Neuronal stem cell (in vitro differentiated cells): ENCODE results near the gene ZMAT5.

Experiments used
- DNase-seq: peaks from one replicate; pipeline ENCODE4 v3.0.0-alpha.2; 2013; ENCODE audit warnings: low spot score
- H2AFZ ChIP-seq: one replicate; pipeline ENCODE4 v1.6.1; 2013; ENCODE audit warnings: mild to moderate bottlenecking, low read length, inconsistent platforms
- H2AK5ac ChIP-seq: 2 replicates; pipeline ENCODE4 v1.6.1; 2013; ENCODE audit warnings: low read depth, mild to moderate bottlenecking, inconsistent platforms, low read length, moderate library complexity, mixed read lengths
- H2BK120ac ChIP-seq: 2 replicates; pipeline ENCODE4 v1.6.1; 2013; ENCODE audit warnings: low read depth, mild to moderate bottlenecking, inconsistent platforms, low read length, moderate library complexity, mixed read lengths
- H2BK12ac ChIP-seq: one replicate; pipeline ENCODE4 v1.6.1; 2013; ENCODE audit warnings: low read length, inconsistent platforms
- H2BK15ac ChIP-seq: 2 replicates; pipeline ENCODE4 v1.6.1; 2013; ENCODE audit warnings: mild to moderate bottlenecking, low read length, inconsistent platforms, mixed read lengths
- H2BK5ac ChIP-seq: one replicate; pipeline ENCODE4 v1.6.1; 2013; ENCODE audit warnings: inconsistent platforms, mild to moderate bottlenecking, low read length, moderate library complexity
- H3K14ac ChIP-seq: one replicate; pipeline ENCODE4 v1.6.1; 2013; ENCODE audit warnings: low read length, inconsistent platforms
- H3K18ac ChIP-seq: 2 replicates; pipeline ENCODE4 v1.6.1; 2013; ENCODE audit warnings: low read length, inconsistent platforms
- H3K23ac ChIP-seq: 2 replicates; pipeline ENCODE4 v1.6.1; 2013; ENCODE audit warnings: low read depth, mild to moderate bottlenecking, mixed read lengths, low read length, inconsistent platforms; ENCODE audit not compliant: poor library complexity
- H3K27ac ChIP-seq: replicated peaks from 3 replicates; pipeline ENCODE4 v1.5.1; 2013; ENCODE audit warnings: low read length, inconsistent platforms
- H3K27me3 ChIP-seq, 3 experiments: 2 replicates each; pipeline ENCODE4 v1.6.1; 2013; ENCODE audit warnings: low read length in 3 of 3, mild to moderate bottlenecking in 2 of 3, inconsistent platforms in 1 of 3, low read depth in 1 of 3, mixed read lengths in 1 of 3, moderate library complexity in 1 of 3; ENCODE audit not compliant: control insufficient read depth in 3 of 3, insufficient read depth in 3 of 3
- H3K36me3 ChIP-seq, 2 donors: replicated peaks in 1 of 2; 2 replicates each; pipeline ENCODE4 v1.6.1; 2013; ENCODE audit warnings: low read length in 2 of 2; ENCODE audit not compliant: control insufficient read depth in 2 of 2, insufficient read depth in 2 of 2
- H3K4ac ChIP-seq: 2 replicates; pipeline ENCODE4 v1.6.1; 2013; ENCODE audit warnings: inconsistent platforms, mild to moderate bottlenecking, low read length, moderate library complexity
- H3K4me1 ChIP-seq, 2 donors: 1 replicate in 1 of 2; 2 replicates in 1 of 2; pipeline ENCODE4 v1.6.1; 2013; ENCODE audit warnings: low read length in 2 of 2, low read depth in 1 of 2; ENCODE audit not compliant: control insufficient read depth in 2 of 2, insufficient read depth in 1 of 2
- H3K4me2 ChIP-seq: one replicate; pipeline ENCODE4 v1.6.1; 2013; ENCODE audit warnings: mild to moderate bottlenecking, low read length, inconsistent platforms; ENCODE audit not compliant: insufficient read depth, poor library complexity, severe bottlenecking
- H3K4me3 ChIP-seq, 2 donors: 2 replicates each; pipeline ENCODE4 v1.5.1; 2013; ENCODE audit warnings: low read length in 2 of 2, mild to moderate bottlenecking in 2 of 2, inconsistent platforms in 1 of 2, moderate library complexity in 1 of 2
- H3K79me1 ChIP-seq: one replicate; pipeline ENCODE4 v1.6.1; 2013; ENCODE audit warnings: low read depth, mild to moderate bottlenecking, inconsistent platforms, low read length, moderate library complexity
- H3K9ac ChIP-seq: one replicate; pipeline ENCODE4 v1.6.1; 2013; ENCODE audit warnings: mild to moderate bottlenecking, low read depth, low read length, inconsistent platforms; ENCODE audit not compliant: poor library complexity
- H3K9me3 ChIP-seq, 2 donors: replicated peaks in 1 of 2; 2 replicates each; pipeline versions ENCODE3 to v1.6.1; 2013; ENCODE audit warnings: low read length in 2 of 2, mild to moderate bottlenecking in 2 of 2, inconsistent platforms in 1 of 2, low read depth in 1 of 2, mixed read lengths in 1 of 2, moderate library complexity in 1 of 2; ENCODE audit not compliant: control insufficient read depth in 2 of 2, insufficient read depth in 1 of 2
- H4K8ac ChIP-seq: one replicate; pipeline ENCODE4 v1.6.1; 2013; ENCODE audit warnings: low read depth, mild to moderate bottlenecking, inconsistent platforms, low read length, moderate library complexity
- H4K91ac ChIP-seq: one replicate; pipeline ENCODE4 v1.6.1; 2013; ENCODE audit warnings: low read length, low read depth, mild to moderate bottlenecking, inconsistent platforms; ENCODE audit not compliant: poor library complexity
- WGBS, 2 donors: extraction: QIAGEN DNeasy Blood & Tissue Kit; methylation state at CpG; one replicate each; pipeline ENCODE4 v1.1.7; 2013; ENCODE audit warnings: missing lambda C conversion rate in 2 of 2, mixed read lengths in 1 of 2; ENCODE audit not compliant: insufficient read length in 2 of 2, insufficient replicate concordance in 1 of 2; ENCODE audit errors: extremely low coverage in 2 of 2; 5-methylcytosine and 5-hydroxymethylcytosine counted together

ZMAT5 gene

GRCh38 chr22:29735416-29735815 is 31.4 kb downstream of the ZMAT5 start:
- Histone ChIP-seq H3K9me3 (no peaks in the 10 kb centered on the region), H3K4ac (no peak overlapping the region), H3K4me3 (no peak overlapping the region), H3K14ac (no peak overlapping the region), H3K18ac (peak overlapping the region; percentile 70), H4K8ac (no peak overlapping the region), H2AK5ac (no peak overlapping the region), H2BK15ac (no peak overlapping the region), H3K27ac (no peak overlapping the region), H4K91ac (no peak overlapping the region), H2BK12ac (no peak overlapping the region), H2AFZ (no peak overlapping the region), H3K4me2 (no peak overlapping the region), H3K79me1 (no peaks in the 10 kb centered on the region), H3K9ac (peak overlapping the region; percentile 30), H3K23ac (no peak overlapping the region), H3K27me3 (no peaks in the 10 kb centered on the region), H3K36me3 (peaks cover 0 to 2% of the 10 kb centered on the region in 2 donors), H3K4me1 (peaks cover 0 to 10% of the 10 kb centered on the region in 2 donors), H2BK120ac (peak overlapping the region; percentile 44), H2BK5ac (no peak overlapping the region)
- no CpG with 5 or more reads among the region's 1 CpG for WGBS, 2 donors
- no peak for DNase-seq

DNA sequence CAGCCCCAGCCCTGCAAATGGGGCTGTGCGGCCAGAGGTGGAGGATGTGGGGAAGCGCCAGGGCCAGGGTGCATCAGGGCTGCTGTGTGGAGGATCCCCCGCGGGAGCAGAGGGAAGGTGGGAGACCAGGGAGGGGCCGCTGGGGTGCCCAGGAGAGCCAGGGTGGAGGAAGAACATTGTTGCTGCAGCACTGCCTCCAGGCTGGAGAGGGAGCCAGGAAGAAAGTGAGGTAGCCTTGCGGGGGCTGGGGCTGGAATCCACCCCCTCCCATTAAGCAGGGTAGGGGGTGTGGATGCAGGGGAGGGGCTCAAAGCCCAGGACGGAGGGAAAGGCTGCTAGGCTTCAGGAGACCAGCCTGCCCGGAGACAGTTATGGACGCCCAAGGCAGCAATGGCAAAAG is 32.0 kb downstream of the ZMAT5 start:
- Histone ChIP-seq H3K4me1 (peaks cover 0 to 10% of the 10 kb centered on the region in 2 donors), H2AFZ (no peak overlapping the region), H3K14ac (peak overlapping the region; percentile 89), H2BK5ac (no peak overlapping the region), H3K4ac (no peak overlapping the region), H2BK15ac (no peak overlapping the region), H3K9me3 (no peaks in the 10 kb centered on the region), H4K8ac (no peak overlapping the region), H2BK12ac (no peak overlapping the region), H3K79me1 (no peaks in the 10 kb centered on the region), H3K18ac (peak overlapping the region; percentile 38), H3K27me3 (no peaks in the 10 kb centered on the region), H3K23ac (no peak overlapping the region), H3K9ac (peak overlapping the region; percentile 21), H4K91ac (no peak overlapping the region), H3K36me3 (peaks cover 0 to 2% of the 10 kb centered on the region in 2 donors), H3K27ac (no peak overlapping the region), H3K4me2 (no peak overlapping the region), H2AK5ac (peak overlapping the region; percentile 54), H3K4me3 (no peak overlapping the region), H2BK120ac (peak overlapping the region; percentile 44)
- no CpG with 5 or more reads among the region's 9 CpGs for WGBS, 2 donors
- no peak for DNase-seq

- Histone ChIP-seq H3K9me3 (no peaks in the 10 kb centered on the region), H3K14ac (peak overlapping the region; percentile 89), H3K4me1 (peaks cover 0 to 10% of the 10 kb centered on the region in 2 donors), H3K27me3 (no peaks in the 10 kb centered on the region), H3K23ac (no peak overlapping the region), H3K36me3 (peaks cover 0 to under 1% of the 10 kb centered on the region in 2 donors), H3K27ac (no peak overlapping the region), H2AFZ (no peak overlapping the region), H3K9ac (no peak overlapping the region), H2BK12ac (no peak overlapping the region), H3K4me3 (no peak overlapping the region), H3K79me1 (no peaks in the 10 kb centered on the region), H4K8ac (no peak overlapping the region), H2BK120ac (no peak overlapping the region), H4K91ac (no peak overlapping the region), H2BK5ac (no peak overlapping the region), H3K4ac (peak overlapping the region; percentile 14), H3K4me2 (no peak overlapping the region), H2BK15ac (no peak overlapping the region), H2AK5ac (peak overlapping the region; percentile 54), H3K18ac (no peak overlapping the region)
- WGBS, 2 donors = no CpG with 5 or more reads among the region's 8 CpGs
- DNase-seq = no peak
Observed at GRCh38 chr22:29734406-29734805, 32.4 kb downstream of the ZMAT5 start.

DNA sequence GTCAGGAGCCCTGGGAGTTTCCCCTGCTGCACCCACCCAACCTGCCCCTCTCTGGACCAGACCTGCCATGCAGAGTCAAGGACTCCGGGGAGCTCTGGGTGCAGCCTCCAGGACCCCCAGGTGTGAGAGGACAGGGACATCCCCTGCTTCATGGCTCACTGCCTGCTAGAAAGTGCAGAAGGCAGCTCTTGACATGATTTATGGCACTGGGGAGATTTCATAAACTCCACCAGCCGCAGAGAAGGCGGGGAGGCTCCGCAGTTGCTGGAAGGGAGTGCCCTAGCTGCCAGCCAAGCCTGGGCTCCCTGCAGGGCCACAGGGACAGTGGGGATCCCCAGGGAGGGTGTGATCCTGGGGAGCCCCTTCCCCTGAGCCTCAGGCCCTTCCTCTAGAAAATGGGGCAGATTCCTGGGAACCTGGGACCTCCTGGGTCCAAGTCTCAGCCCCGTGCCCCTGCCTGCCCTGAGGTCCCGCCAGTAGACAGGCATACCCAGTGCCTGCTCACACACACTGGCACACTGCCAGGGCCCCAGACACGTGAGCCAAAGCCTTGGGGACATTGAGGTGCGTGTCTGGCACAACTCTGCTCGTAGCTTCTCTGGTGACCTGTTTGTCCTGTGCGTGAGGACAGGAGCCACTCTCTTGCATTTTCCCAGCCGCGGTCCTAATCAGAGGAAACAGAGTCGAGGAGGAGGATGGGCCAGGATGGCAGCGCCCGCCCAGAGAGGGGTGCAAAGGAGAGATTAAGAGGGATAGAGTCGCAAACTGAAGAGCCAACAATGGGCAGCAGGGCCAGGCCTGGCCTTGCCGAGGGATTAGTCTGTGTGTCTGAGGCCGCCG is 33.2 kb downstream of the ZMAT5 start:
- Histone ChIP-seq H3K4me2 (no peak overlapping the region), H2AFZ (no peak overlapping the region), H3K4ac (no peak overlapping the region), H2BK15ac (no peak overlapping the region), H3K36me3 (no peaks in the 10 kb centered on the region), H2BK120ac (no peak overlapping the region), H3K27ac (no peak overlapping the region), H2BK5ac (no peak overlapping the region), H3K18ac (peak overlapping the region; percentile 28), H3K23ac (no peak overlapping the region), H2BK12ac (peak overlapping the region; percentile 22), H3K79me1 (no peaks in the 10 kb centered on the region), H2AK5ac (peak overlapping the region; percentile 56), H4K8ac (no peak overlapping the region), H4K91ac (peak overlapping the region; percentile 30), H3K27me3 (no peaks in the 10 kb centered on the region), H3K9me3 (no peaks in the 10 kb centered on the region), H3K9ac (no peak overlapping the region), H3K14ac (peak overlapping the region; percentile 47), H3K4me3 (no peak overlapping the region), H3K4me1 (peaks cover 0 to 10% of the 10 kb centered on the region in 2 donors)
- WGBS, 2 donors = no CpG with 5 or more reads among the region's 19 CpGs
- DNase-seq = no peak
